ENCODE data around the gene SDHAF1.

GRCh38 chr19:36009220-36009619 lies 14.2 kb downstream of the SDHAF1 start:
- no peak for TF ChIP-seq CTCF (conservative IDR thresholded peaks at IDR 0.05; ENCODE audit: low read length)
- TF ChIP-seq EZH2phosphoT487 (IDR thresholded peaks at IDR 0.05; ENCODE audit: borderline replicate concordance): no peak

Data from Loucy (cell line).